H1 (cell line): ENCODE data around the gene GOLGA6L10. TPM values are rescaled to one million over a fixed set of nuclear protein-coding genes. Genes with fewer than 3 reads are reported as not detected.
A peak's percentile ranks its signal among the peaks of the same experiment; 100 is the strongest.

Experiments used
- CTCF ChIA-PET: fragments of 300-600 bp; sonication (Branson Sonifier 250); formaldehyde crosslinking; loops from one replicate; lab custom pipeline; 2021; ENCODE audit not compliant: partially characterized antibody; lab: Charles Lee
- POLR2A ChIA-PET: fragments of 300-600 bp; sonication (Branson Sonifier 250); formaldehyde crosslinking; loops from one replicate; lab custom pipeline; 2021; ENCODE audit warnings: inconsistent platforms; ENCODE audit not compliant: partially characterized antibody; lab: Charles Lee
- DNase-seq, 2 experiments: peaks; one replicate each; pipeline versions ENCODE4 v3.0.0 to v3.0.0-alpha.2; 2010 to 2022; ENCODE audit warnings: low spot score in 2 of 2, low read depth in 1 of 2, mixed read lengths in 1 of 2
- FAIRE-seq: peaks from 2 replicates; lab custom pipeline; 2011; peaks lifted over from hg19 to GRCh38; lab: Jason Lieb, UNC
- H2AFZ ChIP-seq: 2 replicates; pipeline ENCODE4 v1.8.1; 2012; ENCODE audit warnings: low read length, inconsistent platforms
- H2AK5ac ChIP-seq: 2 replicates; pipeline ENCODE4 v1.6.1; 2013; ENCODE audit warnings: low read depth, low read length
- H2BK120ac ChIP-seq: replicated peaks from 2 replicates; pipeline ENCODE3; 2013; ENCODE audit warnings: low read depth, low read length, inconsistent platforms
- H2BK12ac ChIP-seq: 2 replicates; pipeline ENCODE4 v1.6.1; 2013; ENCODE audit warnings: low read depth, low read length
- H2BK15ac ChIP-seq: 2 replicates; pipeline ENCODE4 v1.6.1; 2013; ENCODE audit warnings: low read length
- H2BK20ac ChIP-seq: 2 replicates; pipeline ENCODE4 v1.6.1; 2013; ENCODE audit warnings: low read length
- H2BK5ac ChIP-seq: 2 replicates; pipeline ENCODE4 v1.6.1; 2013; ENCODE audit warnings: low read depth, low read length
- H3K14ac ChIP-seq: 2 replicates; pipeline ENCODE4 v1.6.1; 2013; ENCODE audit warnings: inconsistent platforms; ENCODE audit not compliant: insufficient read length
- H3K18ac ChIP-seq: 2 replicates; pipeline ENCODE4 v1.6.1; 2013; ENCODE audit warnings: low read length; ENCODE audit errors: extremely low read depth
- H3K23ac ChIP-seq: 2 replicates; pipeline ENCODE4 v1.6.1; 2013; ENCODE audit warnings: inconsistent platforms; ENCODE audit not compliant: insufficient read length
- H3K23me2 ChIP-seq: 2 replicates; pipeline ENCODE4 v1.6.1; 2013; ENCODE audit warnings: low read depth, low read length
- H3K27ac ChIP-seq: 2 replicates; pipeline ENCODE4 v1.6.1; 2011; ENCODE audit warnings: low read depth, low read length, inconsistent platforms
- H3K27me3 ChIP-seq, 4 experiments: replicated peaks in 1 of 4; 1 replicate in 1 of 4; 2 replicates in 3 of 4; pipeline versions ENCODE4 v1.6.1 to v1.8.1; 2011 to 2013; ENCODE audit warnings: low read length in 3 of 4, mild to moderate bottlenecking in 3 of 4, inconsistent platforms in 2 of 4, mixed read lengths in 2 of 4, moderate library complexity in 1 of 4; ENCODE audit not compliant: control insufficient read depth in 3 of 4, insufficient read depth in 3 of 4; ENCODE audit errors: extremely low read depth in 1 of 4
- H3K36me3 ChIP-seq, 4 experiments: 2 replicates each; pipeline versions ENCODE4 v1.6.1 to v1.8.1; 2011 to 2013; ENCODE audit warnings: mild to moderate bottlenecking in 4 of 4, low read length in 3 of 4, moderate library complexity in 2 of 4, control low read depth in 1 of 4, inconsistent platforms in 1 of 4; ENCODE audit not compliant: insufficient read depth in 4 of 4, control insufficient read depth in 2 of 4
- H3K4ac ChIP-seq: replicated peaks from 2 replicates; pipeline ENCODE3; 2013; ENCODE audit warnings: low read length, low read depth, mixed read lengths, inconsistent platforms; ENCODE audit not compliant: insufficient read length
- H3K4me1 ChIP-seq, 4 experiments: replicated peaks in 1 of 4; 1 replicate in 1 of 4; 2 replicates in 3 of 4; pipeline versions ENCODE4 v1.6.1 to v1.8.1; 2011 to 2013; ENCODE audit warnings: low read length in 3 of 4, inconsistent platforms in 2 of 4, mixed read lengths in 1 of 4; ENCODE audit not compliant: insufficient read depth in 4 of 4, control insufficient read depth in 3 of 4
- H3K4me2 ChIP-seq, 2 experiments: 2 replicates each; pipeline versions ENCODE4 v1.6.1 to v1.8.1; 2011 to 2013; ENCODE audit warnings: low read depth in 2 of 2, low read length in 2 of 2, control low read depth in 1 of 2, inconsistent platforms in 1 of 2, mild to moderate bottlenecking in 1 of 2; ENCODE audit not compliant: insufficient read depth in 1 of 2
- H3K4me3 ChIP-seq, 4 experiments: fragments of 200-600, 300-600 bp in 1 of 4; sonication (generic), shearing (Covaris generic), sonication (Bioruptor Twin) in 1 of 4; 2 replicates each; pipeline versions ENCODE4 v1.5.1 to v1.8.1; 2011 to 2016; ENCODE audit warnings: low read length in 4 of 4, low read depth in 3 of 4, control low read depth in 2 of 4, inconsistent platforms in 2 of 4, mild to moderate bottlenecking in 2 of 4, mixed read lengths in 1 of 4, moderate library complexity in 1 of 4; ENCODE audit not compliant: insufficient read depth in 2 of 4; ENCODE audit errors: extremely low read depth in 1 of 4
- H3K56ac ChIP-seq: replicated peaks from 2 replicates; pipeline ENCODE3; 2013; ENCODE audit warnings: low read depth, mild to moderate bottlenecking, mixed read lengths, low read length, inconsistent platforms; ENCODE audit not compliant: insufficient read length
- H3K79me1 ChIP-seq: 2 replicates; pipeline ENCODE4 v1.6.1; 2013; ENCODE audit warnings: low read depth, low read length, control low read depth
- H3K79me2 ChIP-seq, 2 experiments: 2 replicates each; pipeline versions ENCODE4 v1.6.1 to v1.8.1; 2012 to 2013; ENCODE audit warnings: low read length in 2 of 2, mild to moderate bottlenecking in 2 of 2, inconsistent platforms in 1 of 2; ENCODE audit not compliant: insufficient read depth in 2 of 2, control insufficient read depth in 1 of 2
- H3K9ac ChIP-seq, 4 experiments: replicated peaks in 1 of 4; 1 replicate in 1 of 4; 2 replicates in 3 of 4; pipeline versions ENCODE4 v1.6.1 to v1.8.1; 2011 to 2013; ENCODE audit warnings: low read depth in 3 of 4, low read length in 3 of 4, control low read depth in 2 of 4, mild to moderate bottlenecking in 2 of 4, moderate library complexity in 2 of 4, inconsistent platforms in 1 of 4; ENCODE audit errors: extremely low read depth in 1 of 4
- H3K9me3 ChIP-seq, 2 experiments: 2 replicates each; pipeline versions ENCODE4 v1.6.1 to v1.8.1; 2012 to 2013; ENCODE audit warnings: mild to moderate bottlenecking in 2 of 2, moderate library complexity in 2 of 2, control low read depth in 1 of 2, inconsistent platforms in 1 of 2, low read depth in 1 of 2, low read length in 1 of 2, mixed read lengths in 1 of 2; ENCODE audit not compliant: insufficient read depth in 2 of 2
- H4K20me1 ChIP-seq, 2 experiments: replicated peaks in 1 of 2; 2 replicates each; pipeline versions ENCODE3 to v1.8.1; 2011 to 2013; ENCODE audit warnings: inconsistent platforms in 2 of 2, low read length in 2 of 2, mild to moderate bottlenecking in 1 of 2; ENCODE audit not compliant: insufficient read depth in 2 of 2, control insufficient read depth in 1 of 2
- H4K5ac ChIP-seq: 2 replicates; pipeline ENCODE4 v1.6.1; 2013; ENCODE audit warnings: low read length, low read depth, mixed read lengths, inconsistent platforms; ENCODE audit not compliant: insufficient read length
- H4K8ac ChIP-seq: 2 replicates; pipeline ENCODE4 v1.8.0; 2013; ENCODE audit warnings: mild to moderate bottlenecking, moderate library complexity, low read length, inconsistent platforms; ENCODE audit not compliant: insufficient read depth; ENCODE audit errors: extremely low read depth
- H4K91ac ChIP-seq: replicated peaks from 2 replicates; pipeline ENCODE3; 2013; ENCODE audit warnings: low read length, mixed read lengths, inconsistent platforms; ENCODE audit not compliant: insufficient read length
- CREB1 ChIP-seq: IDR thresholded peaks from 2 replicates; pipeline ENCODE4 v1.6.1; 2012; ENCODE audit warnings: inconsistent platforms
- EP300 ChIP-seq, 2 experiments: IDR thresholded peaks; 1 replicate in 1 of 2; 2 replicates in 1 of 2; pipeline ENCODE4 v1.6.1; 2011 to 2012; ENCODE audit warnings: low read depth in 2 of 2, low read length in 2 of 2, mild to moderate bottlenecking in 2 of 2, borderline replicate concordance in 1 of 2, inconsistent platforms in 1 of 2, moderate library complexity in 1 of 2
- EZH2 ChIP-seq: fragments of 200-600 bp; sonication (generic); IDR thresholded peaks from 2 replicates; pipeline ENCODE4 v1.7.1; 2012; ENCODE audit warnings: low read depth, mild to moderate bottlenecking, moderate library complexity, low read length, inconsistent platforms; ENCODE audit not compliant: severe bottlenecking
- HDAC6 ChIP-seq: IDR thresholded peaks from one replicate; pipeline ENCODE4 v1.7.1; 2012; ENCODE audit warnings: low read depth, mild to moderate bottlenecking, inconsistent platforms, low read length, moderate library complexity
- NANOG ChIP-seq: IDR thresholded peaks from 2 replicates; pipeline ENCODE4 v1.6.1; 2011; ENCODE audit warnings: low read length, low read depth, mild to moderate bottlenecking, inconsistent platforms; ENCODE audit not compliant: insufficient read depth, poor library complexity, severe bottlenecking
- PHF8 ChIP-seq: fragments of 200-600 bp; sonication (generic); conservative IDR thresholded peaks from 2 replicates; pipeline ENCODE4 v1.7.1; 2012; ENCODE audit warnings: low read depth, mild to moderate bottlenecking, inconsistent platforms, low read length, moderate library complexity
- RBBP5 ChIP-seq: IDR thresholded peaks from 2 replicates; pipeline ENCODE4 v1.7.1; 2012; ENCODE audit warnings: low read depth, mild to moderate bottlenecking, inconsistent platforms, low read length, moderate library complexity, borderline replicate concordance
- SIN3A ChIP-seq, 2 experiments: IDR thresholded peaks in 1 of 2; conservative IDR thresholded peaks in 1 of 2; 2 replicates each; pipeline ENCODE4 v1.6.1; 2011 to 2012; ENCODE audit warnings: low read length in 2 of 2, improper control_type of control experiment in 1 of 2, low read depth in 1 of 2, mild to moderate bottlenecking in 1 of 2
- SIX5 ChIP-seq: IDR thresholded peaks from 2 replicates; pipeline ENCODE4 v1.6.1; 2011; ENCODE audit warnings: mild to moderate bottlenecking, low read depth, low read length
- SP2 ChIP-seq: IDR thresholded peaks from 2 replicates; pipeline ENCODE4 v1.6.1; 2012; ENCODE audit warnings: mild to moderate bottlenecking, low read length, inconsistent platforms
- TEAD4 ChIP-seq: IDR thresholded peaks from 2 replicates; pipeline ENCODE4 v1.6.1; 2012; ENCODE audit warnings: low read depth, low read length, inconsistent platforms, mixed read lengths
- WGBS, 2 experiments: shearing (Covaris generic) in 1 of 2; methylation state at CpG; one replicate each; pipeline versions ENCODE4 v1.1.6 to v1.1.7; 2013 to 2015; ENCODE audit warnings: low lambda C conversion rate in 2 of 2, mixed read lengths in 2 of 2, inconsistent platforms in 1 of 2, low coverage in 1 of 2, missing lambda C conversion rate in 1 of 2; ENCODE audit not compliant: insufficient replicate concordance in 2 of 2, insufficient coverage in 1 of 2, insufficient read length in 1 of 2; ENCODE audit errors: extremely low coverage in 1 of 2, missing lambda C conversion rate in 1 of 2; 5-methylcytosine and 5-hydroxymethylcytosine counted together
- polyA plus RNA-seq, 7 experiments: library from polyadenylated mRNA; depleted of rRNA in 3 of 7; stranded (reverse) in 5 of 7; unstranded in 2 of 7; fragments of >200 nt in 5 of 7; fragments of 200-250 nt in 2 of 7; gene quantifications; 1 replicate in 5 of 7; 2 replicates in 1 of 7; 4 replicates in 1 of 7; pipeline versions ENCODE4 v1.2.1 to v1.2.3, GENCODE V29; 2011 to 2013; ENCODE audit warnings: missing spikeins in 2 of 7, mixed read lengths in 2 of 7
- total RNA-seq: library from RNA; stranded (reverse); fragmentation: NEBNext Ultra II Directional; extraction: Animal tissue kit (Norgen Biotek cat#: 25700); gene quantifications from 2 replicates; pipeline ENCODE4 v1.2.1, GENCODE V29; 2021
- TF ChIP-seq, protein P1 (sequence below): IDR thresholded peaks from 2 replicates; pipeline ENCODE4 v1.6.1; 2012; ENCODE audit warnings: inconsistent platforms

GOLGA6L10 gene
- total and polyA plus RNA-seq, 2 of the 8 experiments (the other 6 are each of a cell fraction or from before 2014, with no cell fraction given) = 0.91 to 4.0 TPM

DNA sequence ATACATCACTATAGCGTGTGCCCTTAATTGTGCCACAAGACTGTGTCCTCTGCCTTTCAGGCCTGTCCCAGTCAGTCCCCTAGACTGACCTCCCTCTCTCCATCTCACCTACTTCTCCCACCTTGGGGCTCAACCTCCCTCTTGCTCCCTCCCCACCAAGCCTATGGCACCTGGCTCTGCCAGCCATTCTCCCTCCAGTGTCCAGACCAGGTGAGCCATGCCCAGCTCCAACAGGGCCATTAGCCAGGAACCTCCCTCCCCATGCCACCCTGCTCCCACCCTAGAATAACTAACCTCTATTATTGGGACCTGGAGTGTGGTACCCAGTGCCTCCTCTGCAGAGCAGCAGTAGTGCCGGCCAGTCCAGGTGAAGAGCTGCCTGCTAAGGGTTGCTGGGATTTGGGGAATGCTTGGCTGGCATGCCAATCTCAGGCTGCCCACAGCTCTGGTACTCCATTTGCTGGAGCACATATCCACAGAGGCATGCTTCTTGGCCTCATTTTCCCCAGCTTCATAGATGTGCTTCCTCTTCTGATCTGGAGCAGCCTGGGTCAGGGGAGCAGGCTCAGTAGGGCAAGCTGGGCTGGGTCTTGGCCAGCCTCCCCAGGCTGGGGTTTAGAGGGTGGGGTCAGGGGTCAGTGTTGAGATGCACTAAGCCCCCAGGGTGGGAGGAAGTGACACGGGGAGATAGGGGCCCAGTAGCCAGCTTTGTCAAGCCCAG lies 47.8 kb downstream of the GOLGA6L10 start:
- H3K4me3 ChIP-seq = no peak overlapping the region
- H3K27me3 ChIP-seq = no peaks in the 10 kb centered on the region
- no peak overlapping the region for H3K14ac ChIP-seq
- peak in 1 of 2 experiments; percentile 32 for DNase-seq
- no peaks in the 10 kb centered on the region for H3K36me3 ChIP-seq
- H3K4me2 ChIP-seq = no peak overlapping the region
- H3K79me1 ChIP-seq = no peaks in the 10 kb centered on the region
- no peak for FAIRE-seq
- H2BK20ac ChIP-seq = no peak overlapping the region
- H4K8ac ChIP-seq = no peak overlapping the region
- H4K5ac ChIP-seq = no peak overlapping the region
- WGBS, 2 experiments = 88% methylated on average over 3 of the region's 3 CpGs; no CpG with 5 or more reads in 1 of the 2 experiments
- H2BK15ac ChIP-seq = no peak overlapping the region
- H2BK12ac ChIP-seq = no peak overlapping the region
- no peak overlapping the region for H3K56ac ChIP-seq
- H2AK5ac ChIP-seq = no peak overlapping the region
- no peak overlapping the region for H3K27ac ChIP-seq
- no peak overlapping the region for H3K4ac ChIP-seq
- H3K9me3 ChIP-seq = no peaks in the 10 kb centered on the region
- no peak overlapping the region for H3K18ac ChIP-seq
- H3K23ac ChIP-seq = no peak overlapping the region
- ChIA-PET CTCF (no interaction called here), POLR2A (no interaction called here)
- no peak overlapping the region for H2BK120ac ChIP-seq
- H2BK5ac ChIP-seq = no peak overlapping the region
- H3K9ac ChIP-seq = no peak overlapping the region
- no peak overlapping the region for H4K91ac ChIP-seq
- H3K79me2 ChIP-seq = no peaks in the 10 kb centered on the region
- peaks cover 0 to 3% (median 0%) of the 10 kb centered on the region in 4 experiments; a peak in 2 of 7 replicates for H3K4me1 ChIP-seq
- no peak overlapping the region for H2AFZ ChIP-seq
- H3K23me2 ChIP-seq = no peaks in the 10 kb centered on the region
- H4K20me1 ChIP-seq = no peaks in the 10 kb centered on the region
- TF ChIP-seq TEAD4 (no peak), SIN3A (conservative IDR thresholded peaks at IDR 0.05 in 1 of 2, IDR thresholded peaks at IDR 0.05 in 1 of 2; ENCODE audit: low read depth in 1 of 2, low read length in 2 of 2) (no peak), EP300 (IDR thresholded peaks at IDR 0.05; ENCODE audit: borderline replicate concordance in 1 of 2, low read depth in 2 of 2, low read length in 2 of 2) (no peak), RBBP5 (no peak), NANOG (no peak), PHF8 (no peak), EZH2 (no peak), SIX5 (no peak), SP2 (no peak), HDAC6 (no peak), CREB1 (no peak)
- TF ChIP-seq, protein P1, sequence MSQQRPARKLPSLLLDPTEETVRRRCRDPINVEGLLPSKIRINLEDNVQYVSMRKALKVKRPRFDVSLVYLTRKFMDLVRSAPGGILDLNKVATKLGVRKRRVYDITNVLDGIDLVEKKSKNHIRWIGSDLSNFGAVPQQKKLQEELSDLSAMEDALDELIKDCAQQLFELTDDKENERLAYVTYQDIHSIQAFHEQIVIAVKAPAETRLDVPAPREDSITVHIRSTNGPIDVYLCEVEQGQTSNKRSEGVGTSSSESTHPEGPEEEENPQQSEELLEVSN = no peak
